GM18907 (cell line): ENCODE data around the gene BCAS3.
A peak's percentile ranks its signal among the peaks of the same experiment; 100 is the strongest.
"Not testable (repeated sequence)": the region's sequence is repeated elsewhere in the genome, so short reads cannot be mapped to it uniquely, and the experiment has no call there.

Experiments
- ATAC-seq: cut with Tn5 transposase; IDR thresholded peaks from one replicate; pipeline ENCODE4 v1.9.1; 2021; ENCODE audit warnings: mild to moderate bottlenecking, moderate library complexity; ENCODE audit not compliant: unreplicated experiment

The BCAS3 gene

DNA sequence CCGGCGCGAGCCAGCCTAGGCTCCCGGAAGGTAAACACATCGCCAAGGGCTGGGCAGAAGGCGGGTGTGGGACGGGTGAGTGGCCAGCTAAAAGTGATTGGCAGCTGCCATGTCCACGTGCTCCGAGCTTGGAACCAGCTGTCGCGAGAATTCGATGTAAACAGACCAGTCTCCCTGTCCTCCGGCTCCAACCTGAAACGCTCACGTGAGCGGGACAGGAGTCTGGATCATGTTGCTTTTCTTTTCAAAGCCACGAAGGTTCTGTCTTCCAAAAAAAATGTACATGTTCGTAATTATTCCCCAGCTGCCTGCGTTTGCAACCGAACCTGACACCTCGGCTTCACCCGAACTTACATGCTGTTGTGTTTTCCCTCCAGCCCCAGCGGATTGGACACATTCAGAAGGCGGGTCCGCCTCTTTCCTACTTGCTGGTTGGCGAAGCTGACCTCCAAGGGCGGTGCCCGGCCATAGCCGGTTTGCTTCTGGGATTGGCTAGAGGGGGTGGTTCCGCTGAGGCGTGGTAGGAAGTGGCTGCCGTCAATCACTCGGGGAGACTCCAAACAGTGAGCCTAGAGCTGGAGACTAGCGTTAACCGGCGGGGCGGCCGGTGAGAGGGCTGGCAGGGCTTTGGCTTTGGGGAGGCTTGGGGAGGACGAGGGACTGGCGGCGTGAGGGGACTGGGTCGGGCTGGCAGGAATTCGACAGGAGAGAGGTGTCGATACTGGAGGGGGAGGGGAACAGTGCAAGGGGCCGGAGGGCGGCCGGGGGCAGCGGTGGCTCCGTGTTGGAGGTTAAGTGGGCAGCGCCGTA is at the start of gene BCAS3:
TSS of gene BCAS3 (plus strand) at position 544 of the 810 bp plus-strand sequence.
- ATAC-seq = peak; percentile 97

DNA sequence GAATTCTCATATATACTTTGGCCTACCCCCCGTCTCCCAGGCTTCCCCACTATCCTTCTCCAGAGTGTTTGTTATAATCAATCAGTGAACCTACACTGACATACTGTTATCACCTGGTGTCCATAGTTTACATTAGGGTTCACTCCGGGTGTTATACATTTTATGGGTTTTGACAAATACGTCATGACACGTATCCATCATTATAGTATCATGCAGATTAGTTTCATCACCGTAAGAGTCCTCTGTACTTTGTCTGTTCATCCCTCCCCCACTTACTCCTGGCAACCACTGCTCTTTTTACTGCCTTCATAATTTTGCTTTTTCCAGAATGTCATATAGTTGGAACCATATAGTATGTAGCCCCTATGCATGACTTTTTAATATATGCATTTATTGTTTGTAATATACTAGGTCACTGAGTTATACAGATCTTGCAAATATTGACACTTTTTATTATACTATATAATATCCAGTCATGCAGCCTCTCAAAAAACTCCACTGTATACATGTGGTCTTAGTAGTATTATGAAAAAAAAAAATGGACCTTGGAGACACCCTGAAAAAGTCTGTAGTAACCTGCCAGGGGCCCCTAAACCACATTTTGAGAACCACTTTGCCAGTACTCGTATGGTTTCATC is 49.3 kb upstream of the BCAS3 start:
- ATAC-seq = no peak

DNA sequence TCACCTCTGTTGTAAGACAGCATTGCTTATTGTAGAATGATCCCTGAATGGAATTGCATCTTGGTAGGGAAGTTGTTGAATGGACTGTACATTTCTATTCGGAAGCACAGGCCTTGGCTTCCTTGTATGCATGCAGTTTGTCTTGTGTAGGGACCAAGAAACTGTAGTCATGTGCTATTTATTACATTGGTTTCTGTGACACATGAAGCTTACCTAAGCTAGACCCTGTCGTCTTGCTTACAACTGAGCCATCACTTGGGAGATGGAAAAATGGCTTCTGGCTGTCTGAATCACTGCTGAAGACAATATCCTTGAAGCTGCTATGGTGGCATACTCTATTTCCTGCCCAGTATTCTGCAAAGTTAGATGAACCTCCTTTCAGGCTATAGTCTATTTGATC is 48.5 kb upstream of the BCAS3 start:
- no peak for ATAC-seq

GRCh38 chr17:60630352-60630751 is 47.3 kb upstream of the BCAS3 start:
- no peak for ATAC-seq

- ATAC-seq = no peak
Observed at GRCh38 chr17:60631119-60631518, 46.5 kb upstream of the BCAS3 start.

DNA sequence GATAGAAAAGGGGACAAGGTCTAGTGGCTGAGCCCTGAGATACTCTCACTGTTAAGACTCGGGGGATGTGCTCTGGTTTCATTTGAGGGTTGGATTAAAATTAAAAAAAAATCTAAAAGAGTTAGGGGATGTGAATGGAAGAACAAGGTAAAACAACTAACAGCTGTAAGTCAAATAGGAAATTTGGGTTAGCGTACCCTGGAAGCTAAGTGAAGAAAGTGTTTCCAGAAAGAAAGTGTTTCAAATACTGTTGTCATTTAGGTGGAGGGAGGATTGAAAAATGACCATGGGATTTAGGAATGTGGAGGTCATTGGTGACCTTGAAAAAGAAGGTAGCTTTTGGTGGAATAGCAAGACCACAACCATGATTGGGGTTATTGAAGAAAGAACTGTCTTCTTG is 40.0 kb upstream of the BCAS3 start:
- no peak for ATAC-seq

DNA sequence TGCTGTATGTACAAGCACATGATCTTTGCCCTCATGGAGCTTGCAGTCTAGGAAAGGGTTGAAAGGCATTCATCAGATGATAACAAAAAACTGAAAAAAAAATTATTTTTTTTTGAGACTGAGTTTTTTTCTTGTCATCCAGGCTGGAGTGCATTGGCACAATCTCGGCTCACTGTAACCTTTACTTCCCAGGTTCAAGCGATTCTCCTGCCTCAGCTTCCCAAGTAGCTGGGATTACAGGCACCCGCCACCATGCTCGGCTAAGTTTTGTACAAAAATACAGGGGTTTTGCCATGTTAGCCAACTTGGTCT is 38.7 kb upstream of the BCAS3 start:
- ATAC-seq = no peak

- no peak for ATAC-seq
Observed at GRCh38 chr17:60640503-60640902, 37.1 kb upstream of the BCAS3 start.

GRCh38 chr17:60641126-60641525 is 36.5 kb upstream of the BCAS3 start:
- ATAC-seq = no peak

DNA sequence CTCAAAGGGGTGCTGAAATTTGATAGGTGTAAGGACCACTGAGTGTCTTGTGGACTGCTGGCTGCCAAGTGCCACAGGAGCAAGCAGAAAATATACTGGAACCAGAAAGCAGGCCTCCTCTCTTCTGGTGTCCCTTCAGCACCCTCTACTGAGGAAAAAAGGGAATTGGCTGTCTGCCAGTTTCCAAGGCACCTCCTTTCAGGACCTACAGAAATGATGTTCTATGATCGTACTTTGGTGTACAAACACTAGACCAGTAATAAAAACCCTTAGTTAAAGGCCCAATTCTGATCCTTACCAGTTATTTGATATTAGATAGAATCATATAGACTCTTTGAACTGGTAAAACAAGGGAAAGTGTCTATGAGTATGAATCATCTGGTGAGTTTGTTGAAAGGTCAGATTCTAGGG is 35.8 kb upstream of the BCAS3 start:
- no peak for ATAC-seq

DNA sequence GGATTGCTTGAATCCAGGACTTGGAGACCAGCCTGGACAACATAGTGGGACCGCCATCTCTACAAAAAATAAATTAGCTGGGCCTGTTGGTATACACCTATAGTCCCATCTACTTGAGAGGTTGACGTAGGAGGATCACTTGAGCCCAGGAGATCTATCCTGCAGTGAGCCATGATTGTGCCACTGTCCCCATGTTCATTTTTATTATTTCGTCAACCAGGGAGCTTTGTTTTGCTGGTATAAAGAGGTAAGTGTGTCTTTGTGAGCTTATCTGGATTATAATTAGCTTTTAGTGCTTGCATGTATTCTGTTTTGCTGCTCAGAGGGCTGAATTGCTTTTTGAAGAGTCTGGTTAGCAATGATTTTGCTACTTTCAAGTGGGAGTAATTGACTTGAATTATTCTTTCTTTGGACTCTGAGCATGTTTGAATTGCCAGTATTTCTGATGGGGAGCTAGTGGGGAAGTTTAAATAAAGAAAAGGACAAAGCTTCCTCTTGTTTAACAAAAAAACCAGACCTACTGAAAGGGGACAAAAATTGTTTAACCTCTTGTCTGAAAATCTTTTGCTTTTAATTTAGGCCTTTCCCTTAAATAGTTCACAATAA is 31.6 kb upstream of the BCAS3 start:
- no peak for ATAC-seq

DNA sequence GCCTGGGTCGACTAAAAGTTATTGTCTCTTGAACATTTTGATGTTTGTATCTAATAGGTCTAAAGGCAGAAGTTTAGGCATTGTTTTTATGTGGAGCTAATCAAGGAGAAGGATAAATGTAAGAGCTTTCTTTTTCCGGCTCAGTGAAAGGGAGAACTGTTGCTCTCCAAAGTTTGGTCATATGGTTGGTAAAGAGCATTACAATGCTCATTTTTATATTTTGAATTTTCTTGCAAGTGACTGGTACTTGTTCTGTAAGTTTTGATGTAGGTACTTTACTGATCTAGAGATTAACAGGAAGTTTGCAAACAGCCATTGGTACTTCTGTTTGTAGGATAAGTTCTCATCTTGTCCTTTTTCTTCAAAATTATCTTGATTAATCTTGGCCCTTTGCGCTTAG is 30.9 kb upstream of the BCAS3 start:
- no peak for ATAC-seq

- ATAC-seq = no peak
Observed at GRCh38 chr17:60647705-60648104, 29.9 kb upstream of the BCAS3 start.

DNA sequence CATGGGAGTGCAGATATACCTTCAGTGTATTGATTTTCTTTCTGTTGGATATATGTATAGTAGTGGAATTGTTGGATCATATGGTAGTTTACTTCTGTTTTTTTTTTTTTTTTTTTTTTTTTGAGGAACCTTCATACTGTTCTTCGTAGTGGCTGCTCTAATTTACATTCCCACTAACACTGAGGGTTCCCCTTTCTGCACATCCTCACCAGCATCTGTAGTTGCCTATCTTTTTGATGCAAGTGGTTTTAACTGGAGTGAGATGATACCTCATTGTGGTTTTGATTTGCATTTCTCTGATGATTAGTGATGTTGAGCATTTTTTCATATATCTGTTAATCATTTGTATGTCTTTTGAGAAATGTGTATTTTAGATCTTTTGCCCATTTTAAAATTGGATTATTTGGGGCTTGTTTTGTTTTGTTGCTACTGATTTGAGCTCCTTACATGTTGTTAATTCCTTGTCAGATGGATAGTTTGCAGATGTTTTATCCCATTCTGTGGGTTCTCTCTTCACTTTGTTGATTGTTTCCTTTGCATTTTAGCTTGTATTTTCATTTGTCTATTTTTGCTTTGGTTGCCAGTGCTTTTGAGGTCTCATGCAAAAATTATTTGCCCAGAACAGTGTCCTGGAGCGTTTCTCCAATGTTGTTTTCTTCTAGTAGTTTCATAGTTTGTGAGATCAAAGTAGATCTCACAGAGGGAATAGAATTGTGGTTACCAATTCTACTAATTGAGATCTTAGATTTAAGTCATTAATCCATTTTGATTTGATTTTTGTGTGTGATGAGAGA is 25.0 kb upstream of the BCAS3 start:
- ATAC-seq = peak; percentile 93

- no peak for ATAC-seq
Observed at GRCh38 chr17:60653569-60653968, 24.1 kb upstream of the BCAS3 start.

DNA sequence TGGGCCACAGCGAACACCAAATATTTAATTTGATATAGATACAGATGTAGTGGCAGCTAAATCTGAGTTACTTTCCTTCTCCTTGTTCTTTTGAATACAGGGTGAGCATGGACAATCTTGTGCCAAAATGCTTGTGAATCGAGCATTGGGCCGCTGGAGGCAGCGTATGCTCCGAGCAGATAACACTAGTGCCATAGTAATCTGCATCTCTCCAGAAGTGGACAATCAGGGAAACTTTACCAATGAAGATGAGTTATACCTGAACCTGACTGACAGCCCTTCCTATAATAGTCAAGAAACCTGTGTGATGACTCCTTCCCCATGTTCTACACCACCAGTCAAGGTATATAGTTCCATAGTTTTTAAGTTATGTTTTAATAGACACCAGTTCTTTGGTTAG is 21.2 kb upstream of the BCAS3 start:
- ATAC-seq = no peak

GRCh38 chr17:60659156-60659555 is 18.5 kb upstream of the BCAS3 start:
- ATAC-seq = no peak

DNA sequence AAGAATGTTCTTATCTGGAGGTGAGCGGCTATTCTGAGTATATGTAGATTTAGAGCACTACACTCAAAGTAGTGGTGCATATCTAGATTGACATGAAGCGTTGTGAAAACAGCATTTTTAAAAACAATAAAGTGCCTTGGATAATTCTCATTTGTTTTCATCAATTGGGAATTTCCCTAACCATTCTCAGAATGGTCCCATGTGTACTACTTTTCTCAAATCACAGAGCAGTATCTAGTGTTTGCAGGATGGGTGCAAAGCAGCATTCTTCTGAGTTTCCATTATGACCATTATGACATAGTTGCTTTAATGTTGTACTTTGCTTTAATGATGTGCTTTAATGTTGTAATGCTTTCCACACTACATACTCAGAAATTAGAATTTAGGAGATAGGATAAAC is 16.2 kb upstream of the BCAS3 start:
- ATAC-seq = no peak

GRCh38 chr17:60664022-60664421 is 13.6 kb upstream of the BCAS3 start:
- no peak for ATAC-seq

DNA sequence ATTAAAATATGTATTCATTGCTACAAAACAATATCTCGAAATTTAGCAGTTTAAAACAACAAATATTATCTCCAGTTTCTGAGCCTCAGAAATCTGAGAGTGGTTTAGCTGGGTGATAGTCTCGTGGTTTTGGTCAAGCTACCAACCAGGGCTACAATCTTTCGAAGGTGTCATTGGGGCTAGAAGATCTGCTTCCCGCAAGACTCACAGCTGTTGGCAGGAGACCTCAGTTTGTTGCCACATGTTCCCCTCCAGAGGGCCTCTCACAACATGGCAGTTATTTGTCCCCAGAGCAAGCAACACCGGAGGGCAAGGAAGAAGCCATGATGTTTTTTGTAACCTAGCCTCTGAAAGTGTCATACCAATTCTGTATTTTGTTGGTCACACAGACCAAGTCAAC is 12.0 kb upstream of the BCAS3 start:
- ATAC-seq = no peak

GRCh38 chr17:60668741-60669140 is 8.9 kb upstream of the BCAS3 start:
- not testable (repeated sequence) for ATAC-seq

DNA sequence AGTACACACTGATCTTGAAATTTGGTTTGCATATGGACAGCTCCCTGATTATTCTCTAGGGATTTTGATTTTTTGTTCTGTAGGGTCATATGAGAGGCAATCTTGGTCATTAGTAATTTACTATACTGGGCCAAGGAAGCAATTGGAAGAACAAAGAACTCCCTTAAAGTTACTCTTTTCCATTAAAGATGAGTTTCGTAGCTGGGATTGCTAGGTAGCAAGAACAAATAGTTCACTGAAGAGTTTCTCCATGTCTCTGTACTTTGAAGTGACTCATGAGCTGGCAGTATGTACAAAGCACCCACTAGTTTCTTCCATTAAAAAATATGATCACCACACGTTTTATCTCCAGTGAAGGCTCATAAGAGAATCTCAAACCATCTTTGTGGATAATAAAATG is 6.2 kb upstream of the BCAS3 start:
- no peak for ATAC-seq
